PC-9 (cell line): ENCODE results near the gene KDM4F. TPM values are rescaled to one million over a fixed set of nuclear protein-coding genes. Genes with fewer than 3 reads are reported as not detected.

Source experiments
- BruUV-seq: library from RNA; stranded (reverse); fragments of 400-500 nt; replicated peaks from 2 replicates; lab custom pipeline; 2021; lab: Mats Ljungman, UMichigan
- CTCF ChIA-PET: fragments of 300-600 bp; sonication (Branson Sonifier 250); formaldehyde crosslinking; loops from one replicate; lab custom pipeline; 2022; ENCODE audit warnings: antibody characterized with exemption; lab: Charles Lee
- POLR2A ChIA-PET: fragments of 300-600 bp; sonication (Branson Sonifier 250); formaldehyde crosslinking; loops from one replicate; lab custom pipeline; 2022; ENCODE audit warnings: antibody characterized with exemption; ENCODE audit not compliant: unreplicated experiment; lab: Charles Lee
- DNase-seq, 2 experiments: peaks; one replicate each; pipeline versions ENCODE4 v3.0.0 to v3.0.0-alpha.2; 2015 to 2022; ENCODE audit warnings: mixed read lengths in 1 of 2
- H2AFZ ChIP-seq: fragments of 200-600 bp; sonication (generic); 2 replicates; pipeline ENCODE4 v1.8.1; 2017; ENCODE audit warnings: antibody characterized with exemption
- H3F3A ChIP-seq: fragments of 200-600 bp; sonication (generic); 2 replicates; pipeline ENCODE4 v1.8.1; 2017; ENCODE audit warnings: antibody characterized with exemption, mild to moderate bottlenecking, low read depth; ENCODE audit not compliant: insufficient read depth
- H3K27ac ChIP-seq: fragments of 200-600 bp; sonication (generic); 2 replicates; pipeline ENCODE4 v1.6.1; 2016; ENCODE audit warnings: mixed run types
- H3K27me3 ChIP-seq: fragments of 200-600 bp; sonication (generic); 2 replicates; pipeline ENCODE4 v1.6.1; 2016; ENCODE audit warnings: low read depth, mixed run types; ENCODE audit not compliant: insufficient read depth
- H3K36me3 ChIP-seq: fragments of 200-600 bp; sonication (generic); 2 replicates; pipeline ENCODE4 v1.6.1; 2016; ENCODE audit warnings: low read depth, mixed run types
- H3K4me1 ChIP-seq: fragments of 200-600 bp; sonication (generic); replicated peaks from 2 replicates; pipeline ENCODE4 v1.6.1; 2016; ENCODE audit warnings: mixed run types; ENCODE audit not compliant: insufficient read depth
- H3K4me2 ChIP-seq: fragments of 200-600 bp; sonication (generic); 2 replicates; pipeline ENCODE4 v1.6.1; 2017; ENCODE audit warnings: mixed run types
- H3K4me3 ChIP-seq: fragments of 200-600 bp; sonication (generic); 2 replicates; pipeline ENCODE4 v1.6.1; 2016; ENCODE audit warnings: mixed run types
- H3K79me2 ChIP-seq: fragments of 200-600 bp; sonication (generic); 2 replicates; pipeline ENCODE4 v1.6.1; 2017; ENCODE audit warnings: low read depth, mixed run types
- H3K9me2 ChIP-seq: fragments of 200-600 bp; sonication (generic); 2 replicates; pipeline ENCODE4 v1.8.1; 2017; ENCODE audit warnings: mild to moderate bottlenecking; ENCODE audit not compliant: insufficient read depth
- H3K9me3 ChIP-seq: fragments of 200-600 bp; sonication (generic); 2 replicates; pipeline ENCODE4 v1.8.1; 2016; ENCODE audit warnings: low read depth; ENCODE audit not compliant: insufficient read depth
- H4K20me1 ChIP-seq: fragments of 200-600 bp; sonication (generic); 2 replicates; pipeline ENCODE4 v1.8.1; 2017; ENCODE audit not compliant: insufficient read depth
- EZH2 ChIP-seq: fragments of 200-600 bp; sonication (generic); IDR thresholded peaks from 2 replicates; pipeline ENCODE4 v1.8.0; 2017; ENCODE audit warnings: antibody characterized with exemption, low read depth
- intact Hi-C: fragments of 100-400 bp; cut with micrococcal nuclease; formaldehyde crosslinking; loops from one replicate; pipeline ENCODE4 v1.10.0; 2022; ENCODE audit not compliant: unreplicated experiment
- total RNA-seq: library from RNA; stranded (reverse); gene quantifications from 2 replicates; pipeline ENCODE4 v1.2.3, GENCODE V29; 2021
- TF ChIP-seq, protein P1 (sequence below): fragments of 200-600 bp; sonication (generic); conservative IDR thresholded peaks from 2 replicates; pipeline ENCODE4 v1.6.1; 2017; ENCODE audit warnings: mixed run types, antibody characterized with exemption, mild to moderate bottlenecking, moderate library complexity

The KDM4F gene
- total RNA-seq, 1 experiment from 2014 or later: not detected

DNA sequence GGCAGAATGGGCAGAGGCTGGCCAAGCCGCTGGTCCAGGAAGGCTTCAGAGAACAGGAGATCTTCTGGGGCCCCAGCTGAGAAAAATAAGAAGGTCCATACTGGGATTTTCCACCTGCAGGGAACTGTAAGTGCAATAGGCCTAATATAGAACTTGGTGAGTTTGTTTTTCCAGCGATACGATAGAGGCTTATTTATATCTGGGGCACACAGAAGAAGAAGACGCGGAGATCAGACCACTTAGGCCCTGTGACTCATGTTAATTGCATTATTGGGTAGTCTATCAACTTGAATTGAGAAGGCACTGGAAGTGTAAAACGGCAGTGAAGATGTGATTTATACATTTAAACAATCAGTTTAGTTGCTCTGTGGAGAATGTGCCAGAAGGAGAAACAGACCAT is 9.8 kb downstream of the KDM4F start:
- H3F3A ChIP-seq: no peaks in the 10 kb centered on the region
- intact Hi-C loops: no loop called here
- no peaks in the 10 kb centered on the region for H4K20me1 ChIP-seq
- no peaks in the 10 kb centered on the region for H3K79me2 ChIP-seq
- no peak overlapping the region for H3K4me2 ChIP-seq
- no peaks in the 10 kb centered on the region for H3K36me3 ChIP-seq
- no peaks in the 10 kb centered on the region for H3K9me2 ChIP-seq
- 0 out of 2 replicates have a peak, but pooled peaks cover 9% of the 10 kb centered on the region for H3K27me3 ChIP-seq
- H3K4me3 ChIP-seq: no peak overlapping the region
- no TSS peak for BruUV-seq
- no peak for TF ChIP-seq EZH2
- TF ChIP-seq, protein P1, sequence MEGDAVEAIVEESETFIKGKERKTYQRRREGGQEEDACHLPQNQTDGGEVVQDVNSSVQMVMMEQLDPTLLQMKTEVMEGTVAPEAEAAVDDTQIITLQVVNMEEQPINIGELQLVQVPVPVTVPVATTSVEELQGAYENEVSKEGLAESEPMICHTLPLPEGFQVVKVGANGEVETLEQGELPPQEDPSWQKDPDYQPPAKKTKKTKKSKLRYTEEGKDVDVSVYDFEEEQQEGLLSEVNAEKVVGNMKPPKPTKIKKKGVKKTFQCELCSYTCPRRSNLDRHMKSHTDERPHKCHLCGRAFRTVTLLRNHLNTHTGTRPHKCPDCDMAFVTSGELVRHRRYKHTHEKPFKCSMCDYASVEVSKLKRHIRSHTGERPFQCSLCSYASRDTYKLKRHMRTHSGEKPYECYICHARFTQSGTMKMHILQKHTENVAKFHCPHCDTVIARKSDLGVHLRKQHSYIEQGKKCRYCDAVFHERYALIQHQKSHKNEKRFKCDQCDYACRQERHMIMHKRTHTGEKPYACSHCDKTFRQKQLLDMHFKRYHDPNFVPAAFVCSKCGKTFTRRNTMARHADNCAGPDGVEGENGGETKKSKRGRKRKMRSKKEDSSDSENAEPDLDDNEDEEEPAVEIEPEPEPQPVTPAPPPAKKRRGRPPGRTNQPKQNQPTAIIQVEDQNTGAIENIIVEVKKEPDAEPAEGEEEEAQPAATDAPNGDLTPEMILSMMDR: no peak
- H3K9me3 ChIP-seq: no peaks in the 10 kb centered on the region; the same call in 1 of the 2 replicates
- no peak for DNase-seq
- ChIA-PET POLR2A (no interaction called here), CTCF (no interaction called here)
- no peak overlapping the region for H3K27ac ChIP-seq
- no peak overlapping the region for H2AFZ ChIP-seq
- no peaks in the 10 kb centered on the region for H3K4me1 ChIP-seq

DNA sequence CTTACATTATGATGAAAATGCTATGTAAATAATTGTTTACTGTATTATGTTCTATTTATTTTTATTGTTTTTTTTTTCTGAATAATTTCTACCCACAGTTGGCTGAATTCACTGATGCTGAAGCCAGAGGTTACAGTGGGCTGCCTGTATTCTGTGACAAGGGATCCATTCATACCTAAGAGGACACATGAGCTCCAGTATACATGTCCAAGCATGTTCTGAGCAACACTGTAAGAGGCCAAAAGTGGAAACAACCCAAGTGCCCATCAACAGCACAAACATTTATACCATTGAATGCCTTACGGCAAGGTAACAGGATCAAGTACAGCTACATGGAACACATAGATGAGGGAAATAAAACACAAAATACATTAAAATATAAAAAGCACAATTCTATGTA is 16.1 kb downstream of the KDM4F start:
- ChIA-PET CTCF (no interaction called here), POLR2A (no interaction called here)
- no peak overlapping the region for H3K27ac ChIP-seq
- H4K20me1 ChIP-seq: 0 out of 2 replicates have a peak, but pooled peaks cover 6% of the 10 kb centered on the region
- H3K9me3 ChIP-seq: no peaks in the 10 kb centered on the region
- no peak for DNase-seq
- BruUV-seq: no TSS peak
- peaks cover 15% of the 10 kb centered on the region for H3F3A ChIP-seq
- H3K9me2 ChIP-seq: no peaks in the 10 kb centered on the region
- intact Hi-C loops: loop anchor here (5.0 to 10.0 kb wide), 6 partner anchors 42 to 1362 kb away; partner anchors contain the start of genes CWC15 and KDM4D
- TF ChIP-seq EZH2: no peak
- TF ChIP-seq, protein P1: no peak
- H2AFZ ChIP-seq: no peak overlapping the region
- peaks cover 20% of the 10 kb centered on the region for H3K4me1 ChIP-seq
- H3K27me3 ChIP-seq: no peaks in the 10 kb centered on the region
- no peak overlapping the region for H3K4me2 ChIP-seq
- no peak overlapping the region for H3K4me3 ChIP-seq
- H3K79me2 ChIP-seq: peaks cover 27% of the 10 kb centered on the region
- peaks cover 7% of the 10 kb centered on the region for H3K36me3 ChIP-seq

DNA sequence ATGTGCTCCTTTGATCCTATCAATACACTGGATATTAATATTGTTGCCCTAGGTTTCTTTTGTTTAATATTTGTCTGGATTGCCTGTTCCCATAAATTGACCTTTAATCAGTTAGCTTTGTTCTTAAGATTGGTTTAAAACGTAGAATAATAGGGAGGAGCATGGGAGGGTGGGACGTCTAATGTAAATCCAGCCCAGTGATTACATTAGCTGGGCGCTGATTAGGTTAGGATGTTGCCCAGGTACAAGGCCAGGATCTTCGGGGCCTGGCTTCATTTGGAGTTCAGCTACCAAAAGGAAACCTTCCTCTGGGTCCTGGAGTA is 17.5 kb downstream of the KDM4F start, which contains the start of gene SRSF8:
Gene SRSF8 (plus strand): TSS at position 204 of the 323 bp plus-strand sequence. CDS start 308 bp downstream, outside the sequence.
- H3K27me3 ChIP-seq: no peaks in the 10 kb centered on the region
- H3K9me3 ChIP-seq: no peaks in the 10 kb centered on the region
- peaks cover 15% of the 10 kb centered on the region for H3F3A ChIP-seq
- H2AFZ ChIP-seq: peak within 1 kb of the TSS; percentile 95
- H3K4me1 ChIP-seq: peaks cover 20% of the 10 kb centered on the region
- H3K4me2 ChIP-seq: peak within 1 kb of the TSS; percentile 87
- ChIA-PET POLR2A (interaction anchor here (0.5 to 2.1 kb wide), 5 partner anchors 9 to 1259 kb away, joined by 3 to 4 read pairs (median 4); partner anchors contain the start of genes CWC15 and KDM4D), CTCF (interaction anchor here (0.6 to 1.7 kb wide), 6 partner anchors 55 to 1358 kb away, joined by 3 to 9 read pairs (median 4); no protein-coding TSS in a partner anchor)
- peaks cover 35% of the 10 kb centered on the region for H3K79me2 ChIP-seq
- no TSS peak for BruUV-seq
- intact Hi-C loops: loop anchor here (1.0 to 10.0 kb wide), 7 partner anchors 41 to 1361 kb away; partner anchors contain the start of genes CWC15 and KDM4D
- H4K20me1 ChIP-seq: 0 out of 2 replicates have a peak, but pooled peaks cover 6% of the 10 kb centered on the region
- peak within 1 kb of the TSS; percentile 89 for H3K4me3 ChIP-seq
- H3K36me3 ChIP-seq: peaks cover 12% of the 10 kb centered on the region
- DNase-seq: no peak
- H3K27ac ChIP-seq: peak within 1 kb of the TSS; percentile 85
- TF ChIP-seq, protein P1: no peak
- TF ChIP-seq EZH2: no peak
- H3K9me2 ChIP-seq: no peaks in the 10 kb centered on the region
